CD4-positive, alpha-beta T cell treated with Interleukin-21 for 1 hour (primary cell): ENCODE results near the gene PARVA.
"Not testable (repeated sequence)": the region's sequence is repeated elsewhere in the genome, so short reads cannot be mapped to it uniquely, and the experiment has no call there.

Experiments used
- DNase-seq: peaks from one replicate; pipeline ENCODE4 v3.0.0-alpha.2; 2020

Gene PARVA

GRCh38 chr11:12506404-12506921 lies 129.1 kb downstream of the PARVA start:
- DNase-seq, result no peak

- DNase-seq, result no peak
Measured at GRCh38 chr11:12507391-12507790, 130.0 kb downstream of the PARVA start.

- DNase-seq, result no peak
Measured at GRCh38 chr11:12508151-12508751, 130.9 kb downstream of the PARVA start.

GRCh38 chr11:12509371-12509770 lies 132.0 kb downstream of the PARVA start:
- no peak for DNase-seq

GRCh38 chr11:12512132-12512531 lies 134.8 kb downstream of the PARVA start:
- no peak for DNase-seq

GRCh38 chr11:12512826-12513395 lies 135.5 kb downstream of the PARVA start:
- no peak for DNase-seq

- DNase-seq, result no peak
Measured at GRCh38 chr11:12516387-12517105, 139.2 kb downstream of the PARVA start.

- DNase-seq, result no peak
Measured at GRCh38 chr11:12517306-12517705, 139.9 kb downstream of the PARVA start.

- no peak for DNase-seq
Measured at GRCh38 chr11:12517741-12518140, 140.4 kb downstream of the PARVA start.

- DNase-seq, result no peak
Measured at GRCh38 chr11:12518606-12519385, 141.4 kb downstream of the PARVA start.

GRCh38 chr11:12520054-12520453 lies 142.7 kb downstream of the PARVA start:
- no peak for DNase-seq

GRCh38 chr11:12520576-12520975 lies 143.2 kb downstream of the PARVA start:
- DNase-seq, result not testable (repeated sequence)

- no peak for DNase-seq
Measured at GRCh38 chr11:12523180-12523924, 146.0 kb downstream of the PARVA start.

- DNase-seq, result no peak
Measured at GRCh38 chr11:12524865-12525264, 147.5 kb downstream of the PARVA start.

GRCh38 chr11:12525466-12526055 lies 148.2 kb downstream of the PARVA start:
- no peak for DNase-seq

- DNase-seq, result no peak
Measured at GRCh38 chr11:12526789-12527188, 149.4 kb downstream of the PARVA start.

- DNase-seq, result no peak
Measured at GRCh38 chr11:12528487-12528886, 151.1 kb downstream of the PARVA start.

- DNase-seq, result no peak
Measured at GRCh38 chr11:12529041-12529440, 151.7 kb downstream of the PARVA start.

- no peak for DNase-seq
Measured at GRCh38 chr11:12529793-12530192, 152.4 kb downstream of the PARVA start.

GRCh38 chr11:12531020-12531419 lies 153.6 kb downstream of the PARVA start:
- DNase-seq, result no peak

GRCh38 chr11:12531681-12532080 lies 154.3 kb downstream of the PARVA start:
- no peak for DNase-seq

- DNase-seq, result no peak
Measured at GRCh38 chr11:12532580-12532979, 155.2 kb downstream of the PARVA start.
